Activated CD4-positive, alpha-beta T cell treated with anti-CD3 and anti-CD28 coated beads, Interleukin-2, amount 50 U/mL, for 48 hours (primary cell): ENCODE results near the gene EXOSC3.
"Not testable (repeated sequence)": the region's sequence is repeated elsewhere in the genome, so short reads cannot be mapped to it uniquely, and the experiment has no call there.

ENCODE experiments used
- DNase-seq, 2 experiments: peaks; one replicate each; pipeline ENCODE4 v3.0.0-alpha.2; 2020

The EXOSC3 gene

GRCh38 chr9:37784616-37785483 is at the start of gene EXOSC3:
Gene EXOSC3, minus strand, starts transcription at chr9:37785064. Its CDS starts 20 bp downstream, at chr9:37785044.
- peak; percentile 89 to 91 for DNase-seq

- DNase-seq, result no peak
These were observed 42.8 kb upstream of the EXOSC3 start for GRCh38 chr9:37827483-37828165.

- not testable (repeated sequence) for DNase-seq
These were observed 40.3 kb upstream of the EXOSC3 start for GRCh38 chr9:37825174-37825573.

DNA sequence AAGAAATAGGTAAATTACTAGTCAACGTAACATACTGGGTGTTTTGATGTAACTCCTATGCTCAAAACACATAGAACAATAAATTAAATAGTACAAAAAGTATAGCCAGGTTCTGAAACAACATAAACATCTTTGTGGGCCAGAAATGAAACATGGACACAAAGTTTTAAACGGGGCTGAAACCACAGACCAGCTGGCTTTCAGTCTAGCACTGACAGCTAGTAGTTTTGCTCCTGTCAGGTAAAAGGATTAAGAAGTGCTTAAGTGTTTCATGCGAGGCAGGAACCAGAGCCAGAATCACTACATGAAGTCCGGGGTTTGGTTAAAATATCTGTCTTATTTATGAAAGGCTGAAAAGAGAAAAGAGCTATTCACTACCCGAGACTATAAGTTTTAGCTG is 35.3 kb upstream of the EXOSC3 start:
- no peak for DNase-seq

DNA sequence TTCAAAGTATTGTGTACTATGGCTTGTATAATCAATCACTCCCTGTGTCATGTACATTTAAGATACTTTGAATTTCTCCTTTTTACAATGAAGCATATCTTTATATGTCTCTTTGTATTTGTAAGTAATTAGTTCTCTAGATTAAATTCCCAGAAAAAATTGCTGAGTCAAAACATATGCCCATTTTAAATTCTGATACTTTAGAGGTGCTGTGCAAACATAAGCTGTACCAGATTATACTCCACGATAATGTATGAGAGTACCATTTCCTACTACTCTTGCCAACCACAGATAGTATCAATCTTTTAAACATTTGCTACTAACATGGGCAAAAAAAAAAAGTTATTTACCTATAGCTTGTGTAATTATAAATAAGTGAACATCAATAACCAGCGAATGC is 34.0 kb upstream of the EXOSC3 start:
- DNase-seq, result no peak

- DNase-seq, result no peak
These were observed 28.0 kb upstream of the EXOSC3 start for GRCh38 chr9:37812773-37813379.

- DNase-seq, result no peak
These were observed 27.1 kb upstream of the EXOSC3 start for GRCh38 chr9:37811906-37812476.

DNA sequence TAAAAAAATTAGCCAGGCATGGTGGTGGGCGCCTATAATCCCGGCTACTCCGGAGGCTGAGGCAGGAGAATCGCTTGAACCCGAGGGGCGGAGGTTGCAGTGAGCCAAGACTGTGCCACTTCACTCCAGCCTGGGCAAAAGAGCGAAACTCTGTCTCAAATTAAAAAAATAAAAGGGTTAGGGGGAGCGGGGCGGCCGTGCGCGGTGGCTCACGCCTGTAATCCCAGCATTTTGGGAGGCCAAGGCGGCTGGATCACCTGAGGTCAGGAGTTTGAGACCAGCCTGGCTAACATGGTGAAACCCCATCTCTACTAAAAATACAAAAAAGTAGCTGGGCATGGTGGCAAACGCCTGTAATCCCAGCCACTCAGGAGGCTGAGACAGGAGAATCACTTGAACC is 24.8 kb upstream of the EXOSC3 start:
- DNase-seq, result not testable (repeated sequence)

- no peak for DNase-seq
These were observed 21.4 kb upstream of the EXOSC3 start for GRCh38 chr9:37806271-37806670.

DNA sequence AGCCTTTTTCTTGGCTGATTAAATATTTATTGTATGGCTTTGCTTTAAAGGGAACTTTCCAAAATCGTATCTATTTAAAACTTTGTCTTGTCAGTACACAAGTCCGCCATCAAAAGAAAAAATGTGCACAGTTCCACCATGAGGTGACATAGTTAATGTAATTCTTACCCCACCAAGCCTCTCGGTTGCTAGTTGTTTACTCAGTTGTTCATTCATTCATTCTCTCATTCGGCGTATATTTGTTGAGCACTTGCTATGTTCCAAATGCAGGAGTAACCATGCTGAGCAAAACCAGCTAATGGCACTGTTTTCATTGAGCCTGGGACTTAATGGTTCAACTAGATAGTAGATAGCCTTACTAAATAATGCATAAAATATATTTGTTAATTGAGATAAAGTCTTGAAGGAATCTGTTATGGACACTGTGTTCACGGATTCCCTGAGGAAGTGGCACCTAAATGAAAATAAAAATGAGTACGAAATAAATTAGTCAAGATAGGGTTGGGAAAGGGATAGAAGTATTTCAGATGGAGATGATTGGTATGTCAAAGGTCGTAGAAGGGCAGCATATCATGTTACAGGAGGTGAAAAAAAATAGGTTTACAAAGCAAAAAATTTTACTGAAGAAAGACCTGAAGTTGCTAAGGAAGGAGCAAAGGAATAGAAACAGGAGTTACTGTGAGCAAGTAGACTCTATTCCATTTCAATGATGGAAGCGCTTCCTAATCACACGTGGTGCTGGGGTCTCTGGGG is 17.3 kb upstream of the EXOSC3 start:
- DNase-seq, result no peak

- DNase-seq, result peak; percentile 32 to 50
These were observed 16.5 kb upstream of the EXOSC3 start for GRCh38 chr9:37801287-37801850.

DNA sequence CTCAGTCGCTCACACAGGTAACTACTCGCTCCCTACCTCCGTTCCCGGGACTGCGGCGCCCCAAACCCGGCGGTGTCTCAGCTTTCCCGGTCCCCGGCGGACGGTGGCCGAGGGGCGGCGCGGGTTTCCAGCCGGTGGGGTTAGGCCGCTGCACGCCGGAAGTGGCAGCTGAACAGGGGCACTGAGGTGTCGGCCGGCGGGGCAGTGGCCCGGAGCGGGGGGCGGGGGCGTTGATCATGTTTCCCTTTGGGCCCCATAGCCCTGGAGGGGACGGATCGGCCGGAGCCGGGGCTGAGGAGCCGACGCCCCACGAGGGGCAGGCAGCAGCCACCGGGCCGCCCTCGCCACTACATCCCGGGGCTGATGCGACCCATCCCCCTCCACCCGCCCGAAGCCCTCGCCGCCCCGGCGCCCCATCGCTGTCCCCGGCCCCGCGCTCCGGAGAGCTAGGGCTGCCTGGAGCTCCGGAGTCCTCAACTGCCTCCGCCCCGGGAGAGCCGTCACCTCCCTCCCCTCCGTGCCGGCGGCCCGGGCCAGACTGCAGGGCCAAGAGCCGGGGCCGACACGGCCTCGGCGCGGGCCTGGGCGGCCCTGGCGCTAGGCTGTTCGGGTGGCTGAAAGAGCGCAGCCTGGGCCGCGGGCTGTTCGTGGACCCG is 15.9 kb upstream of the EXOSC3 start, which contains the start of gene DCAF10:
Gene DCAF10, plus strand, starts transcription at position 167 of the 656 bp plus-strand sequence. Its CDS starts 70 bp downstream, at position 237.
- peak; percentile 92 to 94 for DNase-seq

GRCh38 chr9:37798677-37799076 is 13.8 kb upstream of the EXOSC3 start:
- no peak for DNase-seq

DNA sequence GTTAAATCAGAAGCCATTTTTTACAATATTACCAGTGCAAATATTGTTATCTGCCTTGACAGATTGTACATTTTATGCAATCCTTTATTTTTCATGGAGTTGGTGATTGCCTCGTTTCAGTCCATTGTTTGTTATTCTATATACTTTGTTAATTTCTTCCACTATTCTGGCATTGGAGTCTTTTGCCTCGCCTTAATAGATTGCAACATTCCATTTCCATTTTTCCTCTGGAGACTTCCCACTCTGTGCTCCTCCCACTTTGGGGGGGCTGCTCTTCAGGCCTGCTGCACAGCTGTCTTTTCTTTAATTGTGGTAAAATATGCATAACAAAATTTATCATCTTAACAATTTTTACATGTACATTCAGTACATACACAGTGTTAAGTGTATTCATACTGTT is 11.4 kb upstream of the EXOSC3 start:
- no peak for DNase-seq

- no peak for DNase-seq
These were observed 7.3 kb upstream of the EXOSC3 start for GRCh38 chr9:37792122-37792521.

DNA sequence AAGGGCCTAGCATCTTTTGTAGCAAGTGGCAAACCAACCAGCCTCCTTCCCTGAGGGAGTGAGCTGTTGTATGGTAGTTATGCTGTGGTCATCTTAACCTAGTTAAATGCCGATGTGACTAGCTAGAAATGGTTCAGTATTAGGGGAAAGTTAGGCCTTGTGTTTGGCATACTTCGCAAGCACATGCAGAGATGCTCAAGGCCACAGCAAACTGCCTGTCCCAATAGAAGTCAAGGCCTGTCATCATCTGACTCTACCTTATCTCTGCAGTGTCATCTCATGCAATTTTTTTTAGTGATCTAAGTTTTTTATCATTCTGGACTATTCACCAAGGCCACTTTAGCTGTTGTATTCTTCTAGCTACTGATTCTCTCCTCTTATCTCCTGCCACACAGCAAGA is 5.2 kb upstream of the EXOSC3 start:
- DNase-seq, result no peak

DNA sequence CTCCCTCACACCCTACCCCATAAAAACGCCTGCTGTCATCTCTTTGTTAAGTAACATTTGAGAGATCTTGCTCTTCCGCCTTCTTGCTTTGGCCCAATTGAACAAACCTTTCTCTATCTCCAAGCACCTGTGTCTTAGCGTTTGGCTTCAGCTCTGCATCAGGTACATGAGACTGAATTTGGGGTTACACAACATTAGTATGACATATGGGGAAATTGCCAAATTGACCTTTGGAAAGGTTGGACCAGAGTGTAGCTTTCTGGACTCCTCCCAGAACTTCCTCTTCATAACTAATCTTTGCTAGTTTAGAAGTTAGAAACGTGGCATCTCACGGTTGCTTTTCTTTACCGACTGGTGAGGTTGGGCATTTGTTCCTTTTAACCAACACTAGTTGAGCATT is 3.5 kb upstream of the EXOSC3 start:
- DNase-seq, result no peak

DNA sequence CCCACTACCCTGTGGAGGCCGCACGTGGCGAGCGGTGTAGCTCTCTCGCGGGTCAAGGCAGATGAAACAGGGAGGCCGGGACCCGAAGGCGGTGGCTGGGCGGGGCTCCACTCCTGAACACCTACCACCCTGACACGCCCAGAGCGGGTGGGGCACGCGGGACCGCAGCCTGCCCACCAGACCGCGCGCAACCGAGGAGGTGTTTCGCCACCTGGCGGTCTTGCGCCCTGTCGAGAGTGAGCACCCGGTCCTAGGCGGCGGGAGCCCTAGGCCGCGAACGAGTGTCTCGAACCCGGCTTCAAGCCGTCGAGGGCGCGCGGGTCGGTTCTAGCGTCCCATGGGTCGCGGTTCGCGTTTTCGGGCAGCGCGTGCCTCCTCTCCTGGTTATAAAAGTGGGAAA is 2.2 kb upstream of the EXOSC3 start:
- no peak for DNase-seq

GRCh38 chr9:37784291-37784615 is 611 bp downstream of the EXOSC3 start:
- DNase-seq, result no peak

GRCh38 chr9:37778534-37778933 is 6.3 kb downstream of the EXOSC3 start:
- no peak for DNase-seq

- DNase-seq, result no peak
These were observed 8.5 kb downstream of the EXOSC3 start for GRCh38 chr9:37776328-37776727.
